VCaP (cell line): ENCODE measurements around the gene ZNF747.

Source experiments
- H3K27ac ChIP-seq: fragments of 450-650 bp; 2 replicates; pipeline ENCODE4 v1.5.1; 2017
- TF ChIP-seq, protein P1 (sequence below): fragments of 450-650 bp; conservative IDR thresholded peaks from 2 replicates; pipeline ENCODE4 v1.5.1; 2017; ENCODE audit warnings: mild to moderate bottlenecking, moderate library complexity

Gene ZNF747

DNA sequence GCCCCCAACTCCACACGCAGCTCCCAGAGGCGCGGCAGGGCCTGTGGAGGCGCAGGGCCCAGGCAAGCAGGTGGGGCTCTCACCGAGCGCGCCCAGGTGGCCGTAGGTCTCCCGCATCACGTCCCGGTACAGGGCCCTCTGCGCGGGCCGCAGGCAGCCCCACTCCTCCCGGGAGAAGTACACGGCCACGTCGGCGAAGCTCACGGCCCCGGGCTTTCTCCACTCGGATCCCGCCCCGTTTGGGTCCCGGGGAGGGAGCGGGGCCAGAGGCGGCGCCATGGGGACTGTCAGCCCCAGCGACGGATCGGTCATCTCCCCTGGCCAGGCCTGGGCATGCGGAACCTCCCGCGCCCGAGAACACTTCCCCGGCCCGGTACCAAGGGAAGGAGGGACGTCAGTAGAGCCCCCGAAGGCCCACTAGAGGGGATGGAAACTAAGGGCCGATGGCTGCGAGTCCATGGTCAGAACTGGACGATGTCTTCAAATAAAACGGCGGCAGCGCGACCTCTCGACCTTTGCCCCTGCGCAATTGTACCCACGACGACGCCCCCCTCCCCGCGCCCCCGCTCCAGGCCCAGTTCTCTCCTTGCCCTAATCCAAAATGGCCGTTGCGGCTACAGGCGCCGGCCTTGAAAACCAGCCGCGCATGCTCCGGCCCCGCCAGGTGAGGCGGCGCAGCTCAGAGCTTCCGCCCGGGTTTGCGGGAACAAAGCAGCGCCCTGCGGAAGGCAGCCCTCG is at the start of gene ZNF747:
ZNF747 (minus strand) TSS at position 491 of the 738 bp plus-strand sequence; CDS start at position 312, 179 bp downstream.
- TF ChIP-seq, protein P1, sequence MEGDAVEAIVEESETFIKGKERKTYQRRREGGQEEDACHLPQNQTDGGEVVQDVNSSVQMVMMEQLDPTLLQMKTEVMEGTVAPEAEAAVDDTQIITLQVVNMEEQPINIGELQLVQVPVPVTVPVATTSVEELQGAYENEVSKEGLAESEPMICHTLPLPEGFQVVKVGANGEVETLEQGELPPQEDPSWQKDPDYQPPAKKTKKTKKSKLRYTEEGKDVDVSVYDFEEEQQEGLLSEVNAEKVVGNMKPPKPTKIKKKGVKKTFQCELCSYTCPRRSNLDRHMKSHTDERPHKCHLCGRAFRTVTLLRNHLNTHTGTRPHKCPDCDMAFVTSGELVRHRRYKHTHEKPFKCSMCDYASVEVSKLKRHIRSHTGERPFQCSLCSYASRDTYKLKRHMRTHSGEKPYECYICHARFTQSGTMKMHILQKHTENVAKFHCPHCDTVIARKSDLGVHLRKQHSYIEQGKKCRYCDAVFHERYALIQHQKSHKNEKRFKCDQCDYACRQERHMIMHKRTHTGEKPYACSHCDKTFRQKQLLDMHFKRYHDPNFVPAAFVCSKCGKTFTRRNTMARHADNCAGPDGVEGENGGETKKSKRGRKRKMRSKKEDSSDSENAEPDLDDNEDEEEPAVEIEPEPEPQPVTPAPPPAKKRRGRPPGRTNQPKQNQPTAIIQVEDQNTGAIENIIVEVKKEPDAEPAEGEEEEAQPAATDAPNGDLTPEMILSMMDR, result no peak
- H3K27ac ChIP-seq, result peak within 1 kb of the TSS; percentile 87

DNA sequence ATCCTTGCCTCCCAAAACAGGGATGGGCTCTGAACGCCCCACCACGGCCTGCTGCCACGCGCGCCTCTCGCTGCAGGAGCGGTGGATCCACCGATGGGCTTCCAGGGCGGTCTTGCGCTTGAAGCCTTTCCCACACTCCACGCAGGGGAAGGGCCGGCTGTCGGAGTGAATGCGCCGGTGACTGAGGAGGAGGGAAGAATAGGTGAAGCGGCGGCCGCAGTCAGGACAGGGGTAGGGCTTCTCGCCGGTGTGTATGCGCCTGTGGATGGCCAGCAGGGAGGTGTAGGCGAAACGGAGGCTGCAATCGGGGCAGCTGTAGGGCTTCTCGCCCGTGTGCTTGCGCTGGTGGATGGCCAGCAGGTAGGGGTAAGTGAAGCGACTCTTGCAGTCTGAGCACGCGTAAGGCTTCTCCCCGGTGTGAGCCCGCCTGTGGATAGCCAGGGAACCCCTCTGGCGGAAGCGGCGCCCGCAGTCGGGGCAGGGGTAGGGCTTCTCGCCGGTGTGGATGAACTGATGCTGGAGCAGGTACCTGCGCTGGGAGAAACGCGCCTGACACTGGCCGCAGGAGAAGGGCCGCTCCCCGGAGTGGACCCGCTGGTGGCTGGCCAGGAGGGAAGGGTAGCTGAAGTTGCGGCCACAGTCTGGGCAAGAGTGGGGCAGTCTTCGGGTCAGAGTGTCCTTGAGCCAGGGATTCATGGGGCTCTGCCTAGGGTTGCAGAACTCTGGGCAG is 48.1 kb upstream of the ZNF747 start:
- H3K27ac ChIP-seq, result no peak overlapping the region
- TF ChIP-seq, protein P1, result no peak

DNA sequence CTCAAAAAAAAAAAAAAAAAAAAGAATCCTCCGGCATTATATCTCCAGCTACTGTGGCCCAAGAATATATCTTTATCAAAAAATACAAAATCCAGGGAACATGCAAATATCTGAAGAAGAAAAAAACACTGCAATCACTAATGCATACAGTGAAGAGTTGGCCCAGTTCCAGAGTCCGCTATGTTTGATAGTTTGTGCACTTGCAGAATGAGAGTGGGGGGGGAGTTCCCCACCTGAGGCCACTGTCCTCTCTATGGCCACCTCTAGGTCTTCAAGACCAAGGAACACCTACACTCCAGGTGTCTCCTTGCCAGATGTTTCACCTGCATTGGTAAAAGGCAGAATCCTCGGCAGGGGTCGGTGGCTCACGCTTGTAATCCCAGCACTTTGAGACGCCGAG is 46.8 kb upstream of the ZNF747 start:
- TF ChIP-seq, protein P1, result no peak
- no peak overlapping the region for H3K27ac ChIP-seq

DNA sequence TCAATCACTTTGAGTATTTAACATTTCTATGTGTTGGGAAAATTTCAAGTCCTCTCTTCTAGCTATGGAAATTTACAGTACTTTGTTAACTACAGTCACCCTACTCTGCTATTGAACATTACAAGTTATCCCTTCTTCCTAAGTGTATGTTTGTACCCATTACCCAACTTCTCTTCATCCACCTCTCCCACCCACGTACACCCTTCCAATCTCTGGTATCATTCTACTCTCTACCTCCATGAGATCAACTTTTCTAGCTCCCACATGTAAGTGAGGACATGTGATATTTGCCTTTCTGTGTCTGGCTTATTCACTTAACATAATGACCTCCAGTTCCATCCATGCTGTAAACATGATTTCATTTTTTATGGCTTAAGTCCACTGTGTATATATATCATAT is 40.0 kb upstream of the ZNF747 start:
- H3K27ac ChIP-seq, result peak overlapping the region; percentile 61
- TF ChIP-seq, protein P1, result no peak

DNA sequence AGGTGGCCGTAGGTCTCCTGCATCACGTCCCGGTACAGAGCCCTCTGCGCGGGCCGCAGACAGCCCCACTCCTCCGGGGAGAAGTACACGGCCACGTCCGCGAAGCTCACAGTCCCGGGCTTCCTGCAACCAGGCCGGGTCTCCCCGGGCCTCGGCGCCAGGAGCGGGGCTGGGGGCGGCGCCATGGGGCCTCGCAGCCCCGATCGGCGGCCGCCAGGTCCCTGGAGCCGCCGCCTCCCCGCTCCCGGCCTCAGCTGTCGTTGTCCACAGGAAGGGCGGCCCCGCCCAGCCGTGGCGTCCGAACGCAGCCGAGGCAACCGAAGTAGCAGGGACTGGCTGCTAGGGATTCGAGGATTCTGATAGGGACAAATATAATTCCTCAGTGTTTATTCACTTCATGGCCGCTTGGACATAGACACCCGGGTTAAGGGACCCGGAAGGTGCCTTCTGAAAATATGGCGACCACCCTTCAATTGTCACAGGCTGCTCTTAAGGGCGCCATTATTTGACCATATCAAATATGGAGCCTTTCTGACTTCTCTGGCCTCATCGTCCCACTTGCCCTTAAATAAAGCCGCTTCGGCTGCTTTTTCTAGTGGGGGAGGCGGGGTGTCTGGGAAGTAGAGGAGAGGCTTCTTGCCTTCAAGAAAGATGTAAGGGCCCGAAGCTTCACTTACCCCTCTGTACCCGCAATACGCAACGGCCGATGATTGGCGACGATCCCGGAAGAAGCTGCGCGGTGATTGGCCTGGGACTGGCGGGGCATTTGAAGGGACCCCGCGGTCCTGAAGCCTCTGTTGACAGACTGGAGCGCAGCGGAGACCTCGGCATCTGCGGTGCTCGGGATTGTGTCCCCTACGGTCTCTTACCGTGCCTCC is 37.0 kb upstream of the ZNF747 start, which contains the start of gene ZNF688:
ZNF688 (minus strand) TSS at position 270 of the 878 bp plus-strand sequence; CDS start at position 185, 85 bp downstream.
- H3K27ac ChIP-seq, result peak within 1 kb of the TSS; percentile 93
- TF ChIP-seq, protein P1, result no peak

DNA sequence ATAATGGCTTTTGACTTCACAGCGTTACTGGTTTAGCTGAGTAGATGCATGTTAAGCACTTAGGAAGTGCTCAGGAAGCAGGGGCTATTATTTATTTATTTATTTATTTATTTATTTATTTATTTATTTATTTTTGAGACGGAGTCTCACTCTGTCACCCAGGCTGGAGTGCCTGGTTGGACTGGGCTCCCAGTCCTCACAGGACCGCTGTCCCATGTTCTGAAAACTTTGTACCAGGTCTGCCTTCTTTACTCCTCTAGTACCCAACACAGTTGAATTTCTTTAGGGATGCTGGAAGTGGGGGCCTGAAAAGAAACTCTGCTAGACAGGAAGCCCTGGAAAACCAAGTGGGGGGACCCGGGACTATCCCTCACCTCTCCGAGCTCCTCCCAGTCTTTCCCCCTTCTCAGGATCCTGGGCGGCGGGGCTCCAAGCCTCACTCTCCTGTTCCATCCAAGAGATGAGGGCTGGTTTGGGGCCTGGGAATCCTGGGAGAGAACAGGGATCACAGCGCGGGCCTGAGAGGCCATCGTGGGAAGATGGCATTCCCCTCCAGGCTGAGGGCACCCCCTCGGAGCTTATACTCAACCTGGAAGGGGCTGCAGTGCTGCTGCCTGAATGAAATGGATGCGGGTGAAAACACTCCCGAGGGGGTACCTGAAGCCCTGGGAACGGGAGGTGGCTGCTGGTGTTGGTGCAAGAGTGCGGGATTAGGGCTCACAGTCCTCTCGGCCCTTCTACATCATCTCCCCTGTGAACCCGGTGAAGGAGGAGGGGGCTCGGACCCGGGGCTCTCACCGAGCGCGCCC is 36.2 kb upstream of the ZNF747 start:
- TF ChIP-seq, protein P1, result no peak
- H3K27ac ChIP-seq, result peak overlapping the region; percentile 93
